Stomach smooth muscle (tissue), 2 donors: ENCODE results near the gene PAXIP1.
"Not testable (repeated sequence)": the region's sequence is repeated elsewhere in the genome, so short reads cannot be mapped to it uniquely, and the experiment has no call there.

Source experiments
- H3K27ac ChIP-seq: one replicate; pipeline ENCODE4 v1.7.0; 2013; ENCODE audit warnings: mild to moderate bottlenecking, low read length, inconsistent platforms
- H3K27me3 ChIP-seq, 2 donors: one replicate each; pipeline ENCODE4 v1.7.0; 2013; ENCODE audit warnings: low read length in 2 of 2; ENCODE audit not compliant: insufficient read depth in 2 of 2, control insufficient read depth in 1 of 2
- H3K36me3 ChIP-seq, 2 donors: one replicate each; pipeline ENCODE4 v1.7.0; 2013; ENCODE audit warnings: low read length in 2 of 2; ENCODE audit not compliant: control insufficient read depth in 2 of 2, insufficient read depth in 2 of 2
- H3K4me1 ChIP-seq: one replicate; pipeline ENCODE4 v1.7.0; 2013; ENCODE audit warnings: low read length; ENCODE audit not compliant: control insufficient read depth, insufficient read depth
- H3K4me3 ChIP-seq, 2 donors: one replicate each; pipeline ENCODE4 v1.7.0; 2013; ENCODE audit warnings: low read length in 2 of 2
- H3K9ac ChIP-seq, 2 donors: one replicate each; pipeline ENCODE4 v1.7.0; 2013; ENCODE audit warnings: low read length in 2 of 2, mild to moderate bottlenecking in 1 of 2
- H3K9me3 ChIP-seq, 2 donors: one replicate each; pipeline ENCODE4 v1.7.0; 2013; ENCODE audit warnings: low read length in 2 of 2; ENCODE audit not compliant: control insufficient read depth in 2 of 2
- donor health status: healthy.
- donor health status: Pancreatic carcinoma.

Gene PAXIP1

DNA sequence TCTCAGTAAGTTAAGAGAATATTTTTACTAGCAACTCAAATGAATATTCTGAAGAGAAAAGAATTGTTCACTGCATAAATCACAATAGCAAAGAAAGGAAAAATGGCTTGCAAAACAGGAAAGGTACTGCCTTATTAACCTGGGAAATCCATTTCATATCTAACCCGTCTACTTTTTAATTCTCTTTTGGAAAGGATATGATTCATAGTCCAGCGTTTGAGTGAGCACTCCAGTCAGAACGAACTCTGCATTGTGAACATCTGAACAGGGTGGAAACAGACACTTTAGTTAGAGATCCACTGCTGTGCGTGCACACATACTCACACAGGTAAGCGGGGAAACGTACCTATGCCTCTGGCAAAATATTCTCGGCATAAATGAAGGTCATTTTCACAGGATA lies 56.8 kb downstream of the PAXIP1 start:
- Histone ChIP-seq H3K27me3 (no peaks in the 10 kb centered on the region), H3K9ac (no peak overlapping the region), H3K9me3 (no peaks in the 10 kb centered on the region), H3K4me1 (no peaks in the 10 kb centered on the region), H3K36me3 (peaks cover 26 to 35% of the 10 kb centered on the region in 2 donors), H3K4me3 (no peak overlapping the region), H3K27ac (no peak overlapping the region)

DNA sequence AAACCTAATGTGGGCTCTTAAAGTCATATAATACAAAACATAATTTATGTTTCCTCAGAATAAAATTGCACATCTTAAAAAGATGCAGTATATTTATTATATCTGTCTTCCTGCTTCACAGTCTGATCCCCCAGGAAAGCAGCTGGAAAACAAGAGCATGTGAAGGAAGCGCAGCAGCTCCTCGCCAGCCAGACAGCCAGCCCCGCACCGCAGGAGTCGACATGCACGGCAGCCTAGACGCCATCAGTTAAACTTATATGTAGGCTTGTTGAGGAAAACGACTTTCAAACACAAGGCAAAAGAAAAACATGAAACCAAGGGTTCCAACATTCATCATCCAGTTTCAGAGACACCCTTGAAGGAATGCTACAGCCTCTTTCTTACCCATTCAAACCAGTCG lies 59.0 kb downstream of the PAXIP1 start:
- H3K9me3 ChIP-seq, result no peaks in the 10 kb centered on the region
- no peaks in the 10 kb centered on the region for H3K27me3 ChIP-seq
- no peaks in the 10 kb centered on the region for H3K4me1 ChIP-seq
- peaks cover 20 to 23% of the 10 kb centered on the region in 2 donors for H3K36me3 ChIP-seq
- H3K9ac ChIP-seq, result no peak overlapping the region
- no peak overlapping the region for H3K4me3 ChIP-seq
- no peak overlapping the region for H3K27ac ChIP-seq

DNA sequence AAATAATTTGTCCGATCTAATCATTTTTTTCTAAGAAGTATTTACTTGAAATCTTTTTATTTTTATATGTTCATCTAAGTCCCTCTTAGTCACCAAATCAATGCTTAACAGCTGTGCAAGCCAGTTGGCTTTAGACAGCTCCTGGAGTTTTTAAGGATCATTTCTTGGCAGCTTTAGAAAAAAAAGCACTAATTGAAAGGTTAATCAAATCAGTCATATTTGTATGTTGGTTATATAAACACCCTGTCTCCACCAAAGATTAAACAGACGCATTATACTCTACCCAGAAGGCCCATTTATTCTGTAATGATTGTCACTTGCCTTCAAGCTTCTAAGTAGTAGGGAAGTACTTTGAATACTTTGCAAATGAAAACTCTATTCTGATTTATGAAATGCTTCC lies 60.2 kb downstream of the PAXIP1 start:
- Histone ChIP-seq H3K9ac (no peak overlapping the region), H3K4me3 (no peak overlapping the region), H3K4me1 (no peaks in the 10 kb centered on the region), H3K36me3 (peaks cover 14 to 23% of the 10 kb centered on the region in 2 donors), H3K9me3 (no peaks in the 10 kb centered on the region), H3K27ac (no peak overlapping the region), H3K27me3 (no peaks in the 10 kb centered on the region)

DNA sequence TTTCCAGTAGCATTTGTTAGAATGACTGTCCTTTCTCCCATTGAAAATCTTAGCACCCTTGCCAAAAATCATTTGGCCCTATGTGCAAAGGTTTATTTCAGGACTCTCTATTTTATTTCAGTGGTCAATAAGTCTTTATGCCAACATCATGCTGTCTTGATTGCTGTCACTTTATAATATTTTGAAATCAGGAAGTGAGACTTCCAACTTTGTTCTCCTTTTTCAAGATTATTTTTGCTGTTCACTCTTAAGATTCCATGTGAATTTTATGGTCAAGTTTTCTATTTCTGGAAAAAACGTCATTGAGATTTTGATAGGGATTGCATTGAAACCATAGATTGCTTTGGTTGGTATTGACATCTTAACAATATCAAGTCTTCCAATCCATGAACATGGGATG lies 65.1 kb downstream of the PAXIP1 start:
- Histone ChIP-seq H3K9me3 (no peaks in the 10 kb centered on the region), H3K27me3 (no peaks in the 10 kb centered on the region), H3K4me1 (no peaks in the 10 kb centered on the region), H3K4me3 (no peak overlapping the region), H3K36me3 (no peaks in the 10 kb centered on the region), H3K27ac (no peak overlapping the region), H3K9ac (no peak overlapping the region)

DNA sequence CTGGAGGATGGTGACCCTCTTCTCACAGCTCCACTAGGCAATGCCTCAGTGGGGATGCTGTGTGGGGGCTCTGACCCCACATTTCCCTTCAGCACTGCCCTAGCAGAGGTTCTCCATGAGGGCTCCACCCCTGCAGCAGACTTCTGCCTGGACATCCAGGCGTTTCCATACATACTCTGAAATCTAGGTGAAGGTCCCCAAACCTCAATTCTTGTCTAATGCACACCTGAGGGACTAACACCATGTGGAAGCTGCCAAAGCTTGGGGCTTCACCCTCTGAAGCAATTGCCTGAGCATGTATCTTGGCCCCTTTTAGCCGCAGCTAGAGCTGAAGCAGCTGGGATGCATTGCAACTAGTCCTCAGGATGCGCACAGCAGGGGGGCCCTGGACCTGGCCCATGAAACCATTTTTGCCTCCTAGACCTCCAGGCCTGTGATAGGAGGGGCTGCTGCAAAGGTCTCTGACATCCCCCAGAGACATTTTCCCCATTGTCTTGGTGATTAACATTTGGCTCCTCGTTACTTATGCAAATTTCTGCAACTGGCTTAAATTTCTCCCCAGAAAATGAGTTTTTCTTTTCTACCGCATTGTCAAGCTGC lies 68.5 kb downstream of the PAXIP1 start:
- H3K36me3 ChIP-seq, H3K27ac ChIP-seq, H3K4me1 ChIP-seq, H3K4me3 ChIP-seq, H3K9me3 ChIP-seq, H3K9ac ChIP-seq, H3K27me3 ChIP-seq: not testable (repeated sequence)

DNA sequence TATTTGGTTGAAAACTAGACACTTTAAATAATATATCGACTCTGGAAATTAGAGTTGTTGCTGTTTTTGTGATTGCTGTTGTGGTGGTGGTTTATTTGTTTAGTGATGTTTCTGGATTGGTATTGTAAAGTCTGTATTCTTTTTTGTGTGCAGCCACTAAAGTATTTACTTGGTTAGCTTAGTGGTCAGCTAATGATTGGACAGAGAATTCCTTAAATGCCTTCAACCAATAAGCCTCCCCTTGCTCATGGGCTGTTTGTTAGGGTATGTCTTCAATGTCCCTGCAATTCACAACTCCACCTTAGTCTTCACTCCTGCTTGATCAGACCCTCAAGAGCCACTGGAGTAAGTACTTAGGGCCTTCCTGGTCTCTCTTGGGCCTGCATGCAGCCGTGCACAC lies 71.0 kb downstream of the PAXIP1 start:
- no peak overlapping the region for H3K27ac ChIP-seq
- no peak overlapping the region for H3K9ac ChIP-seq
- H3K9me3 ChIP-seq, result no peaks in the 10 kb centered on the region
- H3K27me3 ChIP-seq, result no peaks in the 10 kb centered on the region
- H3K4me1 ChIP-seq, result peaks cover 7% of the 10 kb centered on the region
- H3K4me3 ChIP-seq, result no peak overlapping the region
- no peaks in the 10 kb centered on the region for H3K36me3 ChIP-seq

DNA sequence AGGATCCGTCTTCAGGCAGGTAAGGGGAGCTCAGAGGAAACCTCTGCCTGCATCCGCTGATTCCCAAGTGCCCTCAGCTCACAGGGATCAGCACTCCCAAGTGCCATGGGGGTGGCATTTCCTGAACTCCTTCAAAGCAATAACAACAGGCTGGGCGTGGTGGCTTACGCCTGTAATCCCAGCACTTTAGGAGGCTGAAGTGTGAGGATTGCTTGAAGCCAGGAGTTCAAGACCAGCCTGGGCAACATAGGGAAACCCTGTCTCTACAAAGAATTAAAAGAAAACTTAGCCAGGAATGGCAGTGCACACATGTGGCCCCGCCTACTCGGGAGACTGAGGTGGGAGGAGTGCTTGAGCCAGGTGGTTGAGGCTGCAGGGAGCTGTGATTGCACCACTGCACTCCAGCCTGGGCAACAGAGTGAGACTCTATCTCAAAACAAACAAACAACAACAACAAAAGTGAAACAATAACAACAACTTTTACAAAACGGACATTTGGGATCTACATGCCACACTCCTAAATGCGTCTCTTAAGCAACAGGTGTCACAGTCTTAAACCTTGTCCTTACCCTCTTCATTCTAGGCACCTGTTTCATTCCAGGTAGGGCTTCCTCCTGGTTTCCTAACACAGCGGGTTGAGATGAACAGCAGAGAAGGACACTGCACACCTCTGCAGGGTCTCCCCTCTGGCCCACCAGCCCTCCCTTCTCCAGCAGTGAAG lies 73.8 kb downstream of the PAXIP1 start:
- H3K4me1 ChIP-seq, result peaks cover 7% of the 10 kb centered on the region
- no peaks in the 10 kb centered on the region for H3K36me3 ChIP-seq
- H3K4me3 ChIP-seq, result peak overlapping the region; percentile 92 to 99
- no peaks in the 10 kb centered on the region for H3K9me3 ChIP-seq
- H3K27me3 ChIP-seq, result no peaks in the 10 kb centered on the region
- H3K9ac ChIP-seq, result peak overlapping the region; percentile 92 to 93
- H3K27ac ChIP-seq, result peak overlapping the region; percentile 92

DNA sequence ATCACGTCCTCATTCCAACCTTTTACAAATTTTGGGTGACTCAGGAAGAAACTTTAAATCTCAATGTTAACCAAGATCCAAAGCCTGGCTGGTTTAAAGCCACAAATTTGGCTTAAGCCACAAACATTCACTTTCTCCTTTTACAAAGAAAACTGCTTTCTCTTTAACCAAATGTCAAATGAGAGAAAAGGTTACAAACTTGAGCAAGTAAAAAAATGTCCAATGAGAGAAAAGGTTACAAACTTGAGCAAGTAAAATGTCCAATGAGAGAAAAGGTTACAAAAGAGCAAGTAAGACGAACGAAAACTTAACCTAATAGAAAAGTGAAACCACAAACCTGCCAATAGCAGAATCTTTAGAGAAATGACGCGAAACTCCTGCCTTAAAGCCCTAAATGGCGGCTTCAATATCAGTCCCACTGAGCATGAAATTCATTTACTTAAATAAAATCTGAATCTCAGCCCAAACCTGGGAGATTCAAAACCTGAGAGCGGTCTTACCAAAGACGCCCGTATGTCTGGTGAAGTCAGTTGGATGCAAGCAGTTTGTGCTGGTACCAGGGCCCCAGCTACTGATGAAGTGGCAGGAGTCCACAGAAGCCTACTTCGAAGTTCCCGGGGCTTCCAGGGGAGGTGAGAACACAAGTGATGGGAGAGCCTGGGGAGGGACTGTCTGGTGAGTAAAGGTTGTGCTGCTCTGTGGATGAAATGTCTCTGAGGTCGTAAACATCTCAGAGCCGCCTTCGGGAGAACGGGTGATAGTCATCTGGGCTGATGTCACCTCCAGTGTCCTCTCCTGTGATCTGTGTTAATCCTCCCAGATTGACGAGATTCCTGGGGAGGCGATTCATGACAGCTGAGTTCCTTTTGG lies 74.6 kb downstream of the PAXIP1 start:
- peaks cover 7% of the 10 kb centered on the region for H3K4me1 ChIP-seq
- H3K4me3 ChIP-seq, result peak overlapping the region; percentile 92 to 99
- no peaks in the 10 kb centered on the region for H3K27me3 ChIP-seq
- H3K36me3 ChIP-seq, result no peaks in the 10 kb centered on the region
- peak overlapping the region; percentile 92 to 93 for H3K9ac ChIP-seq
- peak overlapping the region; percentile 92 for H3K27ac ChIP-seq
- no peaks in the 10 kb centered on the region for H3K9me3 ChIP-seq

DNA sequence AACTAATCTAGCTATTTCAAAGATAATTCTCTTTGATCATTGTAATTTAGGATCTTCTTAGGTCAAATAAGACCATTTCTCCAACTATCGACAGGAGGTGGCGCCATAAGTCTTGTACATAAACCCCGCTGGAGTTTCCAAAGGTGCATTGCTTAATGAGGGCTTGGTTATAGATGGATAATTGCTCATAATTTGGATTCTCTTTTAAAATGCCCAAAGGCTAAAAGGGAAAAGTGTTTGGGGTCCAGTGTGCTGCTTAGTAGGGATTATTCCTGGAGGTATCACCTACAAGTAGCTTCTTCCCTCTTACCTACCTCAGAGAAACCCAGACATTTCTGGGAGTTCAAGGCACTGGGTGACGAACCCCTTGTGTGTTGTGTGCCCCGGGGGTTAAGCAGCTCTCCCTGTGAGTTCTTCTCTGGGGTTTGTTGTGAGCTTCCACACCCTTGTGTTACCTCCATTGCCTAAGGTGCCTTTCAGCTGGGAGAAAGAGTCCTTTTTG lies 75.2 kb downstream of the PAXIP1 start:
- Histone ChIP-seq H3K27ac (peak overlapping the region; percentile 92), H3K9me3 (no peaks in the 10 kb centered on the region), H3K27me3 (no peaks in the 10 kb centered on the region), H3K4me1 (peaks cover 7% of the 10 kb centered on the region), H3K9ac (peak overlapping the region; percentile 92 to 93), H3K36me3 (no peaks in the 10 kb centered on the region), H3K4me3 (peak overlapping the region; percentile 92 to 99)

DNA sequence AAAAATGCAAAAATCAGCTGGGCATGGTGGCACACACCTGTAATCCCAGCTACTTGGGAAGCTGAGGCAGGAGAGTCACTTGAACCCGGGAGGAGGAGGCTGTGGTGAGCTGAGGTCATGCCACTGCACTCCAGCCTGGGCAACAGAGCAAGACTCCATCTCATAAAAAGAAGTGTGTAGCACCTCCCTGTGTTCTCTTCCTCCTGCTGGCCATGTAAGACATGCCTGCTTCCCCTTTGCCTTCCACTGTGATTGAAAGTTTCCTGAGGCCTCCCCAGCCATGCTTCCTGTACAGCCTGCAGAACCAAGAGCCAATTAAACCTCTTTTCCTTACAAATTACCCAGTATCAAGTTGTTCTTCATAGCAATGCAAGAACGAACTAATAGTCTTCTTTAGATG lies 80.5 kb downstream of the PAXIP1 start:
- H3K9ac ChIP-seq, H3K27me3 ChIP-seq, H3K36me3 ChIP-seq, H3K4me3 ChIP-seq, H3K27ac ChIP-seq, H3K4me1 ChIP-seq, H3K9me3 ChIP-seq: not testable (repeated sequence)
